HepG2 (cell line): ENCODE data around the gene DCD.

Experiments
- BCLAF1 ChIP-seq: fragments of 450-650 bp; IDR thresholded peaks from 2 replicates; pipeline ENCODE4 v1.6.1; 2017; ENCODE audit warnings: mild to moderate bottlenecking
- CTCF ChIP-seq: sonication (generic); formaldehyde crosslinking; IDR thresholded peaks from 2 replicates; pipeline ENCODE4 v1.5.0; 2020; ENCODE audit warnings: mild to moderate bottlenecking, missing genetic modification reagents, moderate library complexity
- ELF1 ChIP-seq: sonication (generic); formaldehyde crosslinking; IDR thresholded peaks from 2 replicates; pipeline ENCODE4 v1.4.0; 2020; ENCODE audit warnings: missing genetic modification reagents
- EP300 ChIP-seq, 3 experiments: sonication (generic) in 1 of 3; formaldehyde crosslinking in 1 of 3; IDR thresholded peaks; 2 replicates each; pipeline versions ENCODE4 v1.5.1 to v1.6.1; 2011 to 2020; ENCODE audit warnings: low read depth in 2 of 3, low read length in 2 of 3, borderline replicate concordance in 1 of 3, improper control_type of control experiment in 1 of 3, mild to moderate bottlenecking in 1 of 3, missing genetic modification reagents in 1 of 3, moderate library complexity in 1 of 3
- ETS1 ChIP-seq: sonication (generic); formaldehyde crosslinking; IDR thresholded peaks from 2 replicates; pipeline ENCODE4 v1.4.0; 2020; ENCODE audit warnings: missing genetic modification reagents
- EZH2 ChIP-seq: conservative IDR thresholded peaks from 2 replicates; pipeline ENCODE4 v1.6.1; 2012; ENCODE audit warnings: mild to moderate bottlenecking, low read depth, low read length, moderate library complexity
- FOSL1 ChIP-seq: sonication (generic); formaldehyde crosslinking; IDR thresholded peaks from 2 replicates; pipeline ENCODE4 v1.9.0; 2021; ENCODE audit warnings: missing genetic modification reagents, borderline replicate concordance
- FOSL2 ChIP-seq: sonication (generic); formaldehyde crosslinking; IDR thresholded peaks from 2 replicates; pipeline ENCODE4 v1.4.0; 2020; ENCODE audit warnings: missing genetic modification reagents
- MYNN ChIP-seq: sonication (generic); formaldehyde crosslinking; IDR thresholded peaks from 2 replicates; pipeline ENCODE4 v1.4.0; 2020; ENCODE audit warnings: mild to moderate bottlenecking, low read depth, missing genetic modification reagents
- PATZ1 ChIP-seq: sonication (generic); formaldehyde crosslinking; IDR thresholded peaks from 2 replicates; pipeline ENCODE4 v1.4.0; 2020; ENCODE audit warnings: missing genetic modification reagents
- RAD21 ChIP-seq: fragments of 450-650 bp; formaldehyde crosslinking; IDR thresholded peaks from 2 replicates; pipeline ENCODE4 v1.5.0; 2020; ENCODE audit warnings: mild to moderate bottlenecking
- TSC22D2 ChIP-seq: sonication (generic); formaldehyde crosslinking; IDR thresholded peaks from 2 replicates; pipeline ENCODE4 v1.5.1; 2020; ENCODE audit warnings: missing genetic modification reagents, mild to moderate bottlenecking, borderline replicate concordance
- YEATS2 ChIP-seq: sonication (generic); formaldehyde crosslinking; IDR thresholded peaks from 2 replicates; pipeline ENCODE4 v1.4.0; 2020; ENCODE audit warnings: missing genetic modification reagents, borderline replicate concordance

GRCh38 chr12:54667945-54668344 is 19.8 kb upstream of the DCD start:
- no peak for TF ChIP-seq MYNN (CRISPR knock-in tag)
- TF ChIP-seq BCLAF1: no peak
- TF ChIP-seq YEATS2: no peak
- no peak for TF ChIP-seq ETS1 (CRISPR knock-in tag)
- no peak for TF ChIP-seq RAD21 (CRISPR knock-in tag)
- no peak for TF ChIP-seq TSC22D2 (CRISPR knock-in tag)
- TF ChIP-seq EP300 (IDR thresholded peaks at IDR 0.05; ENCODE audit: low read depth in 2 of 2, low read length in 2 of 2): no peak
- TF ChIP-seq EP300 (CRISPR knock-in tag; IDR thresholded peaks at IDR 0.05; ENCODE audit: borderline replicate concordance): no peak
- no peak for TF ChIP-seq PATZ1 (CRISPR knock-in tag)
- no peak for TF ChIP-seq ELF1 (CRISPR knock-in tag)
- no peak for TF ChIP-seq CTCF (CRISPR knock-in tag)
- no peak for TF ChIP-seq EZH2
- TF ChIP-seq FOSL2 (CRISPR knock-in tag): no peak
- no peak for TF ChIP-seq FOSL1 (CRISPR knock-in tag)
